Pancreas (tissue), 10 donors: ENCODE data around the gene PEA15. TPM values are rescaled to one million over a fixed set of nuclear protein-coding genes. Genes with fewer than 3 reads are reported as not detected.
A peak's percentile ranks its signal among the peaks of the same experiment; 100 is the strongest.

Experiments
- ATAC-seq, 4 donors: fragments of 200-7000 bp; cut with Tn5 transposase; one replicate each; pipeline versions ENCODE4 v1.8.0 to v1.9.1; 2020; ENCODE audit warnings: mild to moderate bottlenecking in 4 of 4, moderate library complexity in 4 of 4
- DNase-seq, 6 donors: peaks; one replicate each; pipeline ENCODE4 v3.0.0-alpha.2; 2020
- FAIRE-seq: peaks from 2 replicates; lab custom pipeline; 2012; peaks lifted over from hg19 to GRCh38; lab: Jason Lieb, UNC
- H3K27ac ChIP-seq, 4 donors: fragments of 200-600 bp; sonication (generic); 1 replicate in 3 of 4; 2 replicates in 1 of 4; pipeline versions ENCODE4 v1.5.0 to v1.8.0; 2020
- H3K27me3 ChIP-seq, 4 donors: fragments of 200-600 bp; one replicate each; pipeline ENCODE4 v1.8.0; 2021
- H3K36me3 ChIP-seq, 3 donors: fragments of 200-600 bp; sonication (generic) in 1 of 3; one replicate each; pipeline versions ENCODE4 v1.5.0 to v1.8.0; 2020 to 2021
- H3K4me1 ChIP-seq, 3 donors: fragments of 200-600 bp; one replicate each; pipeline ENCODE4 v1.8.0; 2021
- H3K4me3 ChIP-seq, 4 donors: fragments of 200-600 bp; sonication (generic) in 2 of 4; one replicate each; pipeline versions ENCODE4 v1.5.0 to v1.8.0; 2020 to 2021
- H3K9me3 ChIP-seq, 4 donors: fragments of 200-600 bp; one replicate each; pipeline ENCODE4 v1.8.0; 2021
- WGBS, 2 donors: extraction: QIAGEN DNeasy Blood & Tissue Kit; methylation state at CpG; one replicate each; pipeline ENCODE4 v1.1.7; 2013; 5-methylcytosine and 5-hydroxymethylcytosine counted together
- intact Hi-C, 3 donors: fragments of 100-400 bp; cut with DNase I; formaldehyde crosslinking; loops; one replicate each; pipeline versions ENCODE4 v1.11.1 to v1.14.2; 2022
- polyA plus RNA-seq, 2 donors: library from polyadenylated mRNA; stranded (reverse); fragments of 200-250 nt; gene quantifications; one replicate each; pipeline ENCODE4 v1.2.3, GENCODE V29; 2013
- total RNA-seq, 6 donors: library from RNA; stranded (reverse); fragmentation: NEBNext Ultra II Directional in 4 of 6; extraction: Animal tissue kit (Norgen Biotek cat#: 25700) in 4 of 6; gene quantifications; one replicate each; pipeline versions ENCODE4 v1.2.1 to v1.2.4, GENCODE V29; 2021 to 2023
- TF ChIP-seq, protein P1 (sequence below), 4 donors: fragments of 200-600 bp; sonication (generic) in 3 of 4; IDR thresholded peaks; one replicate each; pipeline versions ENCODE4 v1.5.0 to v1.8.0; 2021; ENCODE audit warnings: antibody characterized with exemption in 4 of 4
- donor health status: healthy with polysubstance abuse.
- donor health status: DM: no; HTN: no; CAD: no; lungs with moderate emphysema.
- donor health status: DM: no; HTN: no; CAD: no.
- donor health status: control.
- donor health status: control.
- donor health status: Bipolar disorder and iron deficiency.
- donor health status: DM: yes; HTN: yes; CAD: no.
- donor health status: DM: no; HTN: no; CAD: no.
- donor health status: DM: no; HTN: no; CAD: no.
- donor health status: DM: yes; HTN: yes; CAD: no.

Gene PEA15
- total and polyA plus RNA-seq, 8 donors: 15.0 to 52.3 (median 30.7) TPM

DNA sequence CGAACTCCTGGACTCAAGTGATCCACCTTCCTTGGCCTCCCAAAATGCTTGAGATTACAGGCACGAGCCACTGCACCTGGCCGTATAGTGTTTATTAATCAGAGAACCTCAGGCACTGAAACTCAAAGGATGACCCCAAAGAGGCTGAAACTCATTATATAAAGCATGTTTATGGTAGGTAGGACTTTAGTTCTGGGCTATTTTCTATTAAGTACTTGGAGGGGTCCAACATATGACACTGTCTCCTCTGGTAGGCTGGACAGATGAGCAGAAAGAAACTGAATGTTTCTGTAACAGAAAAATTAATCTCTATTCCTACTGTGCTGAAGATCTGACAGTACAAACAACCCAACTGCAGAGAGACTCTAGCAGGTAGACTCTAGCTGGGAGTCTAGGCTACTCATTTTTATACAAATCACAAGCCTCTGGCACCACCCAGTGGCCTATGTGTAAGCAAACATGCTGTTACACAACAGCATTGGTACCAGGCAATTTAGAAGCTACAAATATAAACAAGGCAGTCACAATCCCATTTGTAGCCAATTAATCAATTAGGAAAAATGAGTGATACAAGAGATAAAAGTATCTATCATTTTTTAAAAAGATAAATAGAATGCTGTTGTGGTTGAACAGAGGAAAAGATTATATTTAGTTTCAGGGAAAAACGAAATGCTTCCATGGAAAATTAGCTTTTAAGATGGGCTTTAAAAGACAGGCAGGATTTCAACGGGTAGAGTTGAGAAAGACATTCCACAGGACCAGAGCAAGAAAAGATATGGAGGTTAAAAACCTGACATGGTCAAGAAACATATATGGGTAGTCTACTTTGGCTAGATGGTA, 46.7 kb downstream of the PEA15 start:
- peak overlapping the region in 2 of 4 donors; percentile 1 to 22 for H3K27ac ChIP-seq
- 51 to 58% methylated on average over 5 of the region's 5 CpGs for whole genome bisulfite sequencing, 2 donors
- intact Hi-C loops: loop anchor here in 2 of 3 donors (5.0 to 10.0 kb wide), 3 partner anchors 45 to 147 kb away; partner anchors contain the start of genes CASQ1 (in 1 of the 2) and PEA15 (in 1 of the 2)

GRCh38 chr1:160255781-160256300, 50.7 kb downstream of the PEA15 start:
- H3K27ac ChIP-seq: no peak overlapping the region
- TF ChIP-seq, protein P1, sequence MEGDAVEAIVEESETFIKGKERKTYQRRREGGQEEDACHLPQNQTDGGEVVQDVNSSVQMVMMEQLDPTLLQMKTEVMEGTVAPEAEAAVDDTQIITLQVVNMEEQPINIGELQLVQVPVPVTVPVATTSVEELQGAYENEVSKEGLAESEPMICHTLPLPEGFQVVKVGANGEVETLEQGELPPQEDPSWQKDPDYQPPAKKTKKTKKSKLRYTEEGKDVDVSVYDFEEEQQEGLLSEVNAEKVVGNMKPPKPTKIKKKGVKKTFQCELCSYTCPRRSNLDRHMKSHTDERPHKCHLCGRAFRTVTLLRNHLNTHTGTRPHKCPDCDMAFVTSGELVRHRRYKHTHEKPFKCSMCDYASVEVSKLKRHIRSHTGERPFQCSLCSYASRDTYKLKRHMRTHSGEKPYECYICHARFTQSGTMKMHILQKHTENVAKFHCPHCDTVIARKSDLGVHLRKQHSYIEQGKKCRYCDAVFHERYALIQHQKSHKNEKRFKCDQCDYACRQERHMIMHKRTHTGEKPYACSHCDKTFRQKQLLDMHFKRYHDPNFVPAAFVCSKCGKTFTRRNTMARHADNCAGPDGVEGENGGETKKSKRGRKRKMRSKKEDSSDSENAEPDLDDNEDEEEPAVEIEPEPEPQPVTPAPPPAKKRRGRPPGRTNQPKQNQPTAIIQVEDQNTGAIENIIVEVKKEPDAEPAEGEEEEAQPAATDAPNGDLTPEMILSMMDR (IDR thresholded peaks at IDR 0.05): no peak
- FAIRE-seq (no peak), ATAC-seq (no peak), DNase-seq (no peak)
- no peaks in the 10 kb centered on the region for H3K9me3 ChIP-seq
- peaks cover 23 to 42% (median 31%) of the 10 kb centered on the region in 3 donors for H3K4me1 ChIP-seq
- 75 to 82% methylated on average over 4 of the region's 4 CpGs for WGBS, 2 donors
- no peak overlapping the region for H3K4me3 ChIP-seq
- intact Hi-C loops: loop anchor here in 1 of 3 donors (10.0 kb wide), 1 partner anchor 151 kb away; no protein-coding TSS in a partner anchor
- H3K27me3 ChIP-seq: no peaks in the 10 kb centered on the region
- H3K36me3 ChIP-seq: no peaks in the 10 kb centered on the region

More for the DNA sequence above, 46.7 kb downstream of the PEA15 start:
- Histone ChIP-seq H3K4me1 (peaks cover 14 to 30% (median 26%) of the 10 kb centered on the region in 3 donors), H3K9me3 (no peaks in the 10 kb centered on the region), H3K27me3 (no peaks in the 10 kb centered on the region), H3K36me3 (no peaks in the 10 kb centered on the region), H3K4me3 (no peak overlapping the region)
- ATAC-seq (peak; percentile 90 to 97 (median 96)), FAIRE-seq (peak; percentile 87), DNase-seq (peak in 5 of 6 donors; percentile 55 to 72 (median 69))
- TF ChIP-seq, protein P1 (IDR thresholded peaks at IDR 0.05): peak; percentile 39 to 59 (median 47)

GRCh38 chr1:160256396-160257046, 51.3 kb downstream of the PEA15 start:
- Histone ChIP-seq H3K36me3 (no peaks in the 10 kb centered on the region), H3K27ac (no peak overlapping the region), H3K9me3 (no peaks in the 10 kb centered on the region), H3K27me3 (no peaks in the 10 kb centered on the region), H3K4me1 (peaks cover 21 to 38% (median 30%) of the 10 kb centered on the region in 3 donors), H3K4me3 (no peak overlapping the region)
- DNase-seq (no peak), ATAC-seq (no peak), FAIRE-seq (no peak)
- TF ChIP-seq, protein P1 (IDR thresholded peaks at IDR 0.05): no peak
- WGBS, 2 donors: 5 to 15% methylated on average over 3 of the region's 3 CpGs
- intact Hi-C loops: loop anchor here in 1 of 3 donors (10.0 kb wide), 1 partner anchor 152 kb away; no protein-coding TSS in a partner anchor

GRCh38 chr1:160257411-160258015, 52.3 kb downstream of the PEA15 start:
- Histone ChIP-seq H3K36me3 (no peaks in the 10 kb centered on the region), H3K4me1 (peaks cover 19 to 35% (median 30%) of the 10 kb centered on the region in 3 donors), H3K9me3 (no peaks in the 10 kb centered on the region), H3K27me3 (no peaks in the 10 kb centered on the region), H3K27ac (no peak overlapping the region), H3K4me3 (no peak overlapping the region)
- intact Hi-C loops: loop anchor here in 1 of 3 donors (10.0 kb wide), 1 partner anchor 153 kb away; no protein-coding TSS in a partner anchor
- ATAC-seq (no peak), DNase-seq (no peak), FAIRE-seq (no peak)
- TF ChIP-seq, protein P1 (IDR thresholded peaks at IDR 0.05): no peak
- WGBS, 2 donors: 91 to 93% methylated on average over 6 of the region's 6 CpGs
